HG02973 (cell line): ENCODE results near the gene WDR90.

Source experiments
- ATAC-seq: cut with Tn5 transposase; IDR thresholded peaks from one replicate; pipeline ENCODE4 v1.9.1; 2021; ENCODE audit warnings: moderate library complexity; ENCODE audit not compliant: unreplicated experiment

The WDR90 gene

DNA sequence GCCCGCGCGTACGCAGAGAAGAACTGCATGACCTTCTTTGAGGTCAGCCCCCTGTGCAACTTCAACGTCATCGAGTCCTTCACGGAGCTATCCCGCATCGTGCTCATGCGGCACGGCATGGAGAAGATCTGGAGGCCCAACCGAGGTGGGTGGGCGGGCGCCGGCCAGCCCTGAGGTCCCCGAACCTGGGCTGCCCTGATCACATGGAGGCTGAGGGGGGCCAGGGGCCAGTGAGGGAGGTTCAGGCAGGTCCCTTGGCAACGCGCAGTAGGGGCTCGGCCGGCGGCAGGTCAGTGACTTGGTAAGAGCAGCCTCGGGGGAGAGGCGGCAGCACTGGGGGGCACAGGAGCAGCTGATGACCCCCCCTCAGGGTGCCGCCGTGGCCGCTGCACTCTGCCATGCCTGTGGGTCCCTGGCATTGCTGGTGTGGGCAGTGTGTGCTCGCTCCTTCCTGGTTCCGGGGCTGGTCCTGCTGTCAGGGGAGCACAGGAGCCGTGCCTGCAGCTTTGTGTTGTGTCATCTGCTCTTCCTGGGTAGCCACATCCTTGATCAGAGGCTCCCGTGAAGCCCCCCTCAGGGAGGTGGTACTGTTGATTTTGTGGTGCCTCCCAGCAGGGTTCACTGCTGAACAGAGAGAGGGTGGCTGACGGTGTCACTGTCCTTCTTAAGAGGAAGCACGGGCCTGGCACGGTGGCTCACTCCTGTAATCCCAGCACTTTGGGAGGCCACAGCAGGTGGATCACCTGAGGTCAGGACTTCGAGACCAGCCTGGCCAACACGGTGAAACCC lies 23.0 kb upstream of the WDR90 start:
- ATAC-seq: no peak

DNA sequence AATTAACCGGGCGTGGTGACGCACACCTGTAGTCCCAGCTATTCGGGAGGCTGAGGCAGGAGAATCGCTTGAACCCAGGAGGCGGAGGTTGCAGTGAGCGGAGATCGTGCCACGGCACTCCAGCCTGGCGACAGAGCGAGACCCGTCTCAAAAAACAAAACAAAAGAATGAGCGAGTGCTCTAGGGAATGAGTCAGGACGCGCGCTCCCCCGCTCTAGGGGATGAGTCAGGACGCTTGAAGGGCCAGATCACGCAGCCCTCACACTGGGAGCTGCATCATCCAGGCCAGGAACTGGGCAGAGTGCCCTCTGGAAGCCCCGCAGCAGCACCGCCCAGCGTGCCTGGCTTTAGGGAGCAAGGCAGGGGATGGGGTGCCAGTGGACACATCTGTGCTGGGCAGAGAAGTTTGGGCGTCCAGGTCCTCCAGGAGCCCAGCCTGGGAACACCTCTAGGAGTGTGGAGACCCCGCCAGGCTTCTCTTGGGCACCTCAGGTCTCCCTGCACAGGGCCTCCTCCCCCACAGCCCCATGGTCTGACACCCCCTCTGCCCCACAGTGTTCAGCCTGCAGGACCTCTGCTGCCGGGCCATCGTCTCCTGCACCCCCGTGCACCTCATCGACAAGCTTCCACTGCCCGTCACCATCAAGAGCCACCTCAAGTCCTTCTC lies 22.2 kb upstream of the WDR90 start:
- ATAC-seq: no peak

DNA sequence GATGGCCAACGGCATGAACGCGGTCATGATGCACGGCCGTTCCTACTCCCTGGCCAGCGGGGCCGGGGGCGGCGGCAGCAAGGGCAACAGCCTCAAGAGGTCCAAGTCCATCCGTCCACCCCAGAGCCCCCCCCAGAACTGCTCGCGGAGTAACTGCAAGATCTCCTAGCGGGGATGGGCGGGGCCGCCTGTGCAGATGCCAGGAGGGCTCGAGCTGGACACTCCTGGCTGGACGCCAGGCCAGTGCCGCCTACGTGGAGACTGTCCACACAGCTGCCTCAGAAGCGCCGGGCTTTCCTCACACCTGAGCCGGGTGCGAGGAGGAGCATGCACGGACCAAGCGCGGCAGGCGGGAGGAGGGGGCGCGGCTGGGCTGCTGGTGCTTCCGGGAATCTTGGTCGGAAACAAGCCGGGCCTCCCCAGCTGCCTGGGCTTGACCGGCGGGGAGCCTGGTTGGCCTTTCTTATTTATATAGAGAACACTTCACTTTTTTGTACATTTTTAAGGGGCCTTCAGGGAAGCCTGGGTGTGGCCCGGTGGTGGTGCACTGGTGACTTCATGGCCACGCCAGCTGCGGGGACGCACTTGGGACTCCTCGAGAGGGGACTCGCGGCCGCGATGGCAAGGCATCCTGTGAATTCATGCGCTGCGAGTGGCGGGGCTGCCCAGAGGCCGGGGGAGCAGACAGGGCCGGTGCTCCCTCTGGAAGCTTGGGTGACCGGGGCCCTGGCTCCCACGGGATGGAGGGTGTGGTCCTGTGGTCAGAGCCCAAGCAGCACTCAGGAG lies 21.5 kb upstream of the WDR90 start:
- ATAC-seq: no peak

DNA sequence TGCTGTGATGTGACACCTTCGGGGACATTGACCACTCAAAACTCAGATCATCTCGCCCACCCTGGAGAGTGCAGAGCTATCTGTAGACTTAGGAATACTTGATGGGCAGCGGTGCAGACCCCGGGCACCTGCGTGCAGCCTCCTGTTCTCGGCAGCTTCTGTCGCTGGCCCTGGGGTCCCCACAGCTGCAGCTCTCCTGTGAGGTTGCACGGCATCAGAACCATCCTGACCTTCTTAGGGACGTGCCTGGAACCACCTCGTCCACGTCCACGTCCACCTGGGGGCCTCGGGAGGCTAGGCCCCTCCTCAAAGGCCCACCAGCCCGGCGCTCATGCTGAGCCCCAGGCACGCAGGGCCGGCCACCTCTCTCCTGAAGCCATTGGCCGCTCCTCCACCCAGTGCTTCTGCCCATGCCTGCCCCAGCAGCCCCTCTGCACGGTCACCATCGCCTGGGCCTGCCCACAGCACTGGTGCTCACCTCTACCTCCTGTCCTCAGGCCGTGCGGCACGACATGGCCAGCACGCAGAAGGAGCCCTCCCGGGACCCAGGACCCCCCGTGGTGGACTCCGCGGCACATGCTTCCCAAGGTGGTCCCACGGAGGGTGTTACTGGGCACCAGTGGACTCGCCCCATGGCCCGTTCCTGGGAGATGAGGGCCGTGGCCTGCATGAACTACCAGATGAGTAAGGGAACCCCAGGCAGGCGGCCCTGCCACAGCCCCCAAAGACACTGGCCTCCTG lies 20.7 kb upstream of the WDR90 start:
- no peak for ATAC-seq

DNA sequence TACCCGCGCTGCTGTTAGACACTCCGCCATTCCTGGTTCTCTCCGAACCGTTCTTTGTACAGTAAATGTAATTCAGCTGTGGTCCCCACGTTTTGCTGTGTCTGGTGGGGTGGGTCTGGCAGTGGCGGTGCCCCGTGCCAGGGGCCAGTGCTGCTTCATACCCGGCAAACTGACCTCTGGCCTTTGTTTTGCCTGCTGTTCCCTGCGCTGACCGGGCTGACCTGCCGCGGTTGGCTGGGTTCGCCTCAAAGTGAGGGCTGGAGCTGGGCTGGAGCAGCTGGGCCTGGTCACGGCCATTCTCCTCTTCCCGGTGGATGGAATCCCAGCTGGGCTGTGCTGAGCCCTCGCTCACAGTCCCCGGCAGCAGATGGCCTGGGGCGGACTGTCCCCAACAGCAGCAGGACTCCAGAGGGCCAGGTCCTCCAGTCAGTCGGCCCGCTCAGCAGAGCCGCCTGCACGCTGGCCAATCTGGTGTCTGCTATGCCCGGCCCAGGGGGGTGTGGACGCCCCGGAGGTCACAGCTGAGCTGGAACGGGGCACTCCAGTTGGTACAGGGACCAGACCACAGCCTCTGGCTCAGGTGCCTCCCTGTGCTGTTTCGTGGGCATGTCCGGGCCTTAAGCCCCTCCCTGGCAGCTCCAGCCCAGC lies 19.9 kb upstream of the WDR90 start:
- no peak for ATAC-seq

DNA sequence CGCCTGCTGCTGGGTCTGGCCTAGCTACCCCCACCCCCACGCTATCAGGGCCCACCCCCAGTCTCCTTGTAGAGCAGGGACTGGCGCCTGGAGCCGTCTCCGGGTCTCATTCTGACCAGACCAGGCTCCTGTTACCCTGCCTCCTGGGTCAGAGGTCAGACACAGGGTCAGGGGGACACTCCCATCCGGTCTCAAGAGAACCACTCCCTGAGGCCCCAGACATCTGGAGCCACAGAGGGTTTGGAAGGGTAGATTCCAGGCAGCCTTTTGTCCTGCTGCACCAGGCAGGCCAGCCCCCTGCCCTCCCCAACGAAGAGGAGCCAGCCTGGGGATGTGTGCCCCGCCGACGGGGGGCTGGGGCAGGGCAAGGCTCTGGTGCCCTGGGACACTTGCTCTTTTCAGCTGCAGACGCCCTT lies 19.3 kb upstream of the WDR90 start:
- ATAC-seq: no peak

DNA sequence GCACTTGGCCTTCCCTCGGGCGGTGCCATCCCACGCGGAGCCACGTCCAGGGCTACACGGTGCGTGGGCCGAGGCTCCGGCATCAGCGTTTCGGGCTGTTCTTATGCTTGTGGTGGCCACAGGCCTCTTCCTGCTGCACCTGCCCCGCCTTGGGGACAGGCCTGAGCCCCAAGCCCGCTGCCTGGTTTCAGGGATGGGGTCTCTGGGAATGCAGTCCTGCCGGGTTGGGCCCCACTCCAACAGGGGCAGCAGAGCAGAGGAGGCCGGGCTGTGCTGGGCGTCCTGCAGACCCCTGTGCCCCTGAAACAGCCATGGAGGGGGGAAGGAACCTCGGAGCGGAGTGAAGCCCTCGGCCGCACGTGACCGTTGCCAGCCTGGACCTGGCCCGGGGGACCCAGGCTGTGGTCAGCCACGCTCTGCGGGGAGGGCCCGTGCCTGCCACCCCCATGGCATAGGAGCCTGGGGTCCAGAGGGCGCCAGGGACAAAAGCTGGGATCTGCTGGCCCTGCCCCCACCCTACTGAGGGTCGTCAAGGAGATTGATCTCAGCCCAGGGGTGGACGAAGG lies 18.8 kb upstream of the WDR90 start:
- no peak for ATAC-seq

DNA sequence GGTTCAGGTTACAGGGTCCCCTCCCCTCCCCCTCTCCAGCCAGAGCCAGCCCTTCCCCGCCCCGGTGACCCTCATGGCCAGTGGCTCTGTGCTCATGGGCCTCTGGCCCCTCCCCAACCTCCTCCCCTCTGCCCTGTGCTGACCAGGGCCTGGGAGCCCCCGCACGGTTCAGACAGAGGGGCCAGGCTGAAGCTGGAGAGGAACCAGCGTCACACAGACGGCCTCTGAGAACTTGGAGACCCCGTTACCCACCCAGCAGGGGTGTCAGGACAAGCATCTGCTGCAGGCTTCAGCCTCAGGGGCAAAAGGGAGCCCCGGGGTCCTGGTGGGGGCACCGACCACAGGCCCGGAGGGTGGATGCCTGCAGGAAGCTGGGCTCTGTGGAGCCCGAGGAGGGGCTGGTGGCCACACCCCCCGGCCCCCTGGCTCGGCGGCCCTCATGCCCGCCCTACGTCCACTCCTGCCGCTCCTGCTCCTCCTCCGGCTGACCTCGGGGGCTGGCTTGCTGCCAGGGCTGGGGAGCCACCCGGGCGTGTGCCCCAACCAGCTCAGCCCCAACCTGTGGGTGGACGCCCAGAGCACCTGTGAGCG lies 18.3 kb upstream of the WDR90 start, which contains the start of gene WFIKKN1:
Gene WFIKKN1, plus strand, starts transcription at position 171 of the 591 bp plus-strand sequence. Its CDS starts 269 bp downstream, at position 440.
- no peak for ATAC-seq

DNA sequence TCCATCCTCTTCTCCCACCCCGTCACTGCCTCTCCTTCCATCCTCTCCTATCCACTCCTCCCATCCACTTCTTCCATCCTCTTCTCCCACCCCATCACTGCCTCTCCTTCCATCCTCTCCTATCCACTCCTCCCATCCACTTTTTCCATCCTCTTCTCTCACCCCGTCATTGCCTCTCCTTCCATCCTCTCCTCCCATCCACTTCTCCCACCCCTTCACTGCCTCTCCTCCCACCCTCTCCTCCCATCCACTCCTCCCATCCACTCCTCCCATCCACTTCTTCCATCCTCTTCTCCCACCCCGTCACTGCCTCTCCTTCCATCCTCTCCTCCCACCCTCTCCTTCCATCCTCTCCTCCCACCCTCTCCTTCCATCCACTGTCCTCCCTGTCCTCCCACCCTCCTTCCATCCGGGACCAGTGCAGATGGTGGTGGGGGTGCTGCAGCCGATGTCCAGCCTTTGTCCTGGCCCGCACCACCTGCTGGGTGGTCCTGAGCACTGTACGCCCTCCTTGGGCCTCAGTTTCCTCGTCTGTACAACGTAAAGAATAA lies 17.3 kb upstream of the WDR90 start:
- no peak for ATAC-seq

DNA sequence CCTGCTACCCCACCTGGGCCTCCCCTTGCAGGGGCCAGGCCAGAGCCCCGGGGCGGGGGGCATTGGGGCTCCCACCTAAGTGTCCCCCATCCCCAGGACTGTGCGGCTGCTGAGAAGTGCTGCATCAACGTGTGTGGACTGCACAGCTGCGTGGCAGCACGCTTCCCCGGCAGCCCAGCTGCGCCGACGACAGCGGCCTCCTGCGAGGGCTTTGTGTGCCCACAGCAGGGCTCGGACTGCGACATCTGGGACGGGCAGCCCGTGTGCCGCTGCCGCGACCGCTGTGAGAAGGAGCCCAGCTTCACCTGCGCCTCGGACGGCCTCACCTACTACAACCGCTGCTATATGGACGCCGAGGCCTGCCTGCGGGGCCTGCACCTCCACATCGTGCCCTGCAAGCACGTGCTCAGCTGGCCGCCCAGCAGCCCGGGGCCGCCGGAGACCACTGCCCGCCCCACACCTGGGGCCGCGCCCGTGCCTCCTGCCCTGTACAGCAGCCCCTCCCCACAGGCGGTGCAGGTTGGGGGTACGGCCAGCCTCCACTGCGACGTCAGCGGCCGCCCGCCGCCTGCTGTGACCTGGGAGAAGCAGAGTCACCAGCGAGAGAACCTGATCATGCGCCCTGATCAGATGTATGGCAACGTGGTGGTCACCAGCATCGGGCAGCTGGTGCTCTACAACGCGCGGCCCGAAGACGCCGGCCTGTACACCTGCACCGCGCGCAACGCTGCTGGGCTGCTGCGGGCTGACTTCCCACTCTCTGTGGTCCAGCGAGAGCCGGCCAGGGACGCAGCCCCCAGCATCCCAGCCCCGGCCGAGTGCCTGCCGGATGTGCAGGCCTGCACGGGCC lies 16.5 kb upstream of the WDR90 start:
- no peak for ATAC-seq

DNA sequence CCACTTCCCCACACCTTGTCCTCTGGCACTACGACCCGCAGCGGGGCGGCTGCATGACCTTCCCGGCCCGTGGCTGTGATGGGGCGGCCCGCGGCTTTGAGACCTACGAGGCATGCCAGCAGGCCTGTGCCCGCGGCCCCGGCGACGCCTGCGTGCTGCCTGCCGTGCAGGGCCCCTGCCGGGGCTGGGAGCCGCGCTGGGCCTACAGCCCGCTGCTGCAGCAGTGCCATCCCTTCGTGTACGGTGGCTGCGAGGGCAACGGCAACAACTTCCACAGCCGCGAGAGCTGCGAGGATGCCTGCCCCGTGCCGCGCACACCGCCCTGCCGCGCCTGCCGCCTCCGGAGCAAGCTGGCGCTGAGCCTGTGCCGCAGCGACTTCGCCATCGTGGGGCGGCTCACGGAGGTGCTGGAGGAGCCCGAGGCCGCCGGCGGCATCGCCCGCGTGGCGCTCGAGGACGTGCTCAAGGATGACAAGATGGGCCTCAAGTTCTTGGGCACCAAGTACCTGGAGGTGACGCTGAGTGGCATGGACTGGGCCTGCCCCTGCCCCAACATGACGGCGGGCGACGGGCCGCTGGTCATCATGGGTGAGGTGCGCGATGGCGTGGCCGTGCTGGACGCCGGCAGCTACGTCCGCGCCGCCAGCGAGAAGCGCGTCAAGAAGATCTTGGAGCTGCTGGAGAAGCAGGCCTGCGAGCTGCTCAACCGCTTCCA lies 15.7 kb upstream of the WDR90 start:
- ATAC-seq: no peak

DNA sequence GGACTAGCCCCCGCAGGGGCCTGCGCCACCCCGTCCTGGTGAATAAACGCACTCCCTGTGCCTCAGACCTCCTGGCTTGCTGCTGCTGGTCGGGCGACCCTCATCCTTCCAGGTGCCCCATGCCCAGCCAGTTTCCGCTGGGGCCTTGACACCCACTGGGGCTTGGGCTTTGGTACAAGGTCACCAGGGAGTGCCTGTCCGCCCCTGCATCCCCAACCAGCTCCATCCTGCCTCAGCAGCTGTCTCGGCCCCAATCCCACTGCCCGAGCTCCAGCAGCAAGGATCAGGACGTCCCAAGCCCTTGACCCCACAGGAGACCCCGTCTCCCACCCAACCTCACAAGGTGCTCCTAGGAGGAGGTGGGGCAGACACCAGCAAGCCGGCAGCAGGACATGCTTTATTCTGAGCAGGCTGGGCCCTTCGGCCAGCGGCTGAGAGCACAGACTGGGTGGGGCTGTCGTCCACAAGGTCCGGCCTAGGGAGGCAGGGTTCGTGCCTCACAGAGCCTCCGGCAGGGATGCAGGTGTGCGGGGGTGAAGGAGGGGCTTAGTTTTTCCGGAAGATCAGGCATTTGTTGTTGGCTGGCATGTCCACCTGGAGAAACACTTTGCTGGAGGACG lies 15.0 kb upstream of the WDR90 start:
- ATAC-seq: no peak

DNA sequence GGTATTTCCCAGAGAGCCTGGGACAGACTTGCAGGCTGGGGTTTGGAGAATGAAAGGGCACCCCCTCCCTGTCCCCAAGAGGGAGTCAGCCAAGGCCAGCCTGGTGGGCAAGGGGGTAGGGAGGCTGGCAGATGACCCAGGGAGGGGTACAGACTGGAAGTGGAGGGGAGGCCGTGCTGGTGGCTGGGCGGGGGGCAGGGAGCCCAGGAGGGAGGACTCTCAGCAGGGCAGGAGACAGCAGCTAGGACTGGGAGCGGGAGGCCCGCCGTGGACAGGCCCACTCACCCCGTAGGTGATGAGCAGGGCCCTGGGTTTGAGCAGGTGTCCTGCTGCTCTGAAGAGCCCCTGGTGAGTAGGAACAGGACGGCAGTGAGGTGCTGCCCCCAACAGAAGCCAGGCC lies 14.2 kb upstream of the WDR90 start:
- no peak for ATAC-seq

DNA sequence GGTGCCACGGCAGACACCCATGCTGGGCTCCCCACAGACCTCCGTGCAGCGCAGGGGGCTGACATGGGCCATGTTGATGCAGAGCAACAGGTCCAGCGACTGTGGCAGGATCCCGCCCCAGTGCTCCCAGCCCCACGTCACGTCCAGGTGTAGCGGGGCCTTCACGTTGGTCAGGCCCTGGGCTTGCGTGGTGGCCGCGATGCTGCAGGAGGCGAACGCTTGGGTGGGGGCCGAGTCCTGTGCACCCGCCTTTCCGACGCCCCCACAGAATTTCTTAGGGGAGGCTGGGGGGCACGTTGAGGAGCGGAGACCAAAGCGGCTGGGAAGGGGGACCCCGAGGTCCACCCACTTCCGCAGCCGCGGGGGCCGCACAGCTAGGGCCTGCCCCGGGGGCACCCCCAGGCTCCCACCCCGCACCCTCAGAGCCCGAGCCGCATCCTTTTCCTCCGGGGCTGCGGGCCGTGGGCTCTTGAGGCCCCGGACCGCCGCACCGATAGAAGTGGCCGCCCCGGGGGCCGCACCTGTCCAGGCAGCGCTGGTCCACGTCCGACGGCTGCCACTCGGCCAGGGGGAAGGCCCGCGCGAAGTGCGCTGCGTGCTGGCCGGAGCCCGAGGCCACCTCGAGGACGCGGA lies 13.5 kb upstream of the WDR90 start:
- ATAC-seq: peak; percentile 1

DNA sequence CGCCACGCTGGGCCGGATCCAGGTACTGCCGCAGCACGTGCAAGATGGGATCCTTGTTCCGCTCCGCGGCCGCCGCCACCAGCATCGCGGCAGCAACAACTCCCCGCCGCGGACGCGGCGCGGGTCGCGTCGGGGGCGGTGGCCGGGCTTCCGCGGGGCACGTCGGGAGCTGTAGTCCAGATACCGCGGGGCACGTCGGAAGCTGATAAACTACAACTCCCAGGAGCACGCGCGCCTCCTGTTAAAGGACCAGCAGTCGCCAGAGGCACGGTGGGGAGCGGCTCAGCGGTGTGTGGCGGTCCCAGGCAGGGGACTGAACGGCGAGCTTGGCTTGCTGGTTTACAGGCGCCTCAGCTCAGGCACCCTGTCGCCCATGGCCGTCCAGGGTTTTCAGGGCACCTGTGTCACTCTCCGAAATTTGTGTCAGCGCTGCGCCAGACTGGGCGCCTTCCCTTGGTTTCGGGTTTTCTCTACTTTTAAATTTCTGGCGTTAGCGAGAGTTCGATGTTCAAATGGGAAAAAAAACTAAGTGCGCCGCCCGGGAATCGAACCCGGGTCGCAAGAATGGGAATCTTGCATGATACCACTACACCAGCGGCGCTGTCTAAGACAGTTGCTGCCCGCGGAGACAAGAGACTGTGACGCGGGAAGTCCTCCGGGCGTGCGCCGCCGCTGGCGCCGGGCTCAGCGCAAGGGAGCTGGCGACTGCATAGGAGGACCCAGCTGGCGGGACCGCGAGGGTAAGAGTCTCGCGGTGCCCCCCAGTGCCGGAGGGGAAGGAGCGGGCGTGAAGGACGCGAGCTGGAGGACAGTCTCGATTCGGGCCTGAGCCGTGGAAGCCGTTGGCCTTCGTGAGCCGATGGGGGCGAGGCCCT lies 12.7 kb upstream of the WDR90 start, which contains the start of gene METTL26:
Gene METTL26, minus strand, starts transcription at position 100 of the 875 bp plus-strand sequence. Its CDS starts 15 bp downstream, at position 85.
- peak; percentile 67 for ATAC-seq
